ENCODE results near the gene HP1BP3.
"Not testable (repeated sequence)": the region's sequence is repeated elsewhere in the genome, so short reads cannot be mapped to it uniquely, and the experiment has no call there.

GRCh38 chr1:20789598-20789997 lies 2.5 kb upstream of the HP1BP3 start:
- TF ChIP-seq CTCF, POLR2A, EP300 (IDR thresholded peaks at IDR 0.05): not testable (repeated sequence)
